ENCODE measurements around the gene OR2D2. TPM values are rescaled to one million over a fixed set of nuclear protein-coding genes. Genes with fewer than 3 reads are reported as not detected.

Gene OR2D2
- polyA plus RNA-seq, 1 donor (not counting 4 experiments of a cell fraction or from before 2014, with no cell fraction given), result 0.14 TPM

- Histone ChIP-seq H3K4me3 (ENCODE audit: control insufficient read depth in 2 of 3, extremely low read depth in 1 of 3, insufficient read depth in 2 of 3, low read depth in 1 of 3, low read length in 3 of 3) (no peak overlapping the region), H3K79me2 (ENCODE audit: control insufficient read depth, insufficient read depth, low read length) (no peaks in the 10 kb centered on the region), H3K27me3 (ENCODE audit: control insufficient read depth, extremely low read depth, insufficient read depth, low read length) (no peaks in the 10 kb centered on the region), H3K27ac (ENCODE audit: control insufficient read depth, insufficient read depth, low read length) (no peak overlapping the region), H3K4me2 (ENCODE audit: control insufficient read depth, extremely low read depth, insufficient read depth, low read depth, low read length) (no peak overlapping the region), H3K4me1 (ENCODE audit: control insufficient read depth, extremely low read depth, insufficient read depth, low read length) (no peaks in the 10 kb centered on the region), H2AFZ (ENCODE audit: control insufficient read depth, low read length) (no peak overlapping the region), H3K9me3 (ENCODE audit: control insufficient read depth, low read depth, low read length) (no peaks in the 10 kb centered on the region), H3K36me3 (ENCODE audit: control insufficient read depth in 2 of 2, extremely low read depth in 1 of 2, insufficient read depth in 2 of 2, low read length in 2 of 2) (no peaks in the 10 kb centered on the region), H4K20me1 (ENCODE audit: control insufficient read depth, extremely low read depth, insufficient read depth, low read length) (no peaks in the 10 kb centered on the region), H3K9ac (ENCODE audit: control insufficient read depth, extremely low read depth, insufficient read depth, low read length) (no peak overlapping the region), H3K9me1 (ENCODE audit: control insufficient read depth, extremely low read depth, insufficient read depth, low read length) (no peaks in the 10 kb centered on the region)
- TF ChIP-seq EZH2 (IDR thresholded peaks at IDR 0.05; ENCODE audit: low read length), result no peak
- TF ChIP-seq, protein P1, sequence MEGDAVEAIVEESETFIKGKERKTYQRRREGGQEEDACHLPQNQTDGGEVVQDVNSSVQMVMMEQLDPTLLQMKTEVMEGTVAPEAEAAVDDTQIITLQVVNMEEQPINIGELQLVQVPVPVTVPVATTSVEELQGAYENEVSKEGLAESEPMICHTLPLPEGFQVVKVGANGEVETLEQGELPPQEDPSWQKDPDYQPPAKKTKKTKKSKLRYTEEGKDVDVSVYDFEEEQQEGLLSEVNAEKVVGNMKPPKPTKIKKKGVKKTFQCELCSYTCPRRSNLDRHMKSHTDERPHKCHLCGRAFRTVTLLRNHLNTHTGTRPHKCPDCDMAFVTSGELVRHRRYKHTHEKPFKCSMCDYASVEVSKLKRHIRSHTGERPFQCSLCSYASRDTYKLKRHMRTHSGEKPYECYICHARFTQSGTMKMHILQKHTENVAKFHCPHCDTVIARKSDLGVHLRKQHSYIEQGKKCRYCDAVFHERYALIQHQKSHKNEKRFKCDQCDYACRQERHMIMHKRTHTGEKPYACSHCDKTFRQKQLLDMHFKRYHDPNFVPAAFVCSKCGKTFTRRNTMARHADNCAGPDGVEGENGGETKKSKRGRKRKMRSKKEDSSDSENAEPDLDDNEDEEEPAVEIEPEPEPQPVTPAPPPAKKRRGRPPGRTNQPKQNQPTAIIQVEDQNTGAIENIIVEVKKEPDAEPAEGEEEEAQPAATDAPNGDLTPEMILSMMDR (optimal IDR thresholded peaks at IDR 0.05 in 1 of 3, IDR thresholded peaks at IDR 0.05 in 1 of 3, conservative IDR thresholded peaks at IDR 0.05 in 1 of 3; ENCODE audit: extremely low read depth in 1 of 3, insufficient read depth in 2 of 3, low read length in 3 of 3), result no peak
- DNase-seq (ENCODE audit: low read depth, low spot score), result no peak
- no peak for FAIRE-seq
- dilution Hi-C loops (cut with MboI; ENCODE audit: extremely low pct_ligation_motif_present, low sequenced_read_pairs), result no loop called here
Observed at GRCh38 chr11:6898911-6899310, 6.6 kb upstream of the OR2D2 start.

GRCh38 chr11:6895010-6895409 lies 2.7 kb upstream of the OR2D2 start:
- H3K36me3 ChIP-seq (ENCODE audit: control insufficient read depth in 2 of 2, extremely low read depth in 1 of 2, insufficient read depth in 2 of 2, low read length in 2 of 2), result no peaks in the 10 kb centered on the region
- no peak overlapping the region for H3K9ac ChIP-seq (ENCODE audit: control insufficient read depth, extremely low read depth, insufficient read depth, low read length)
- no peak overlapping the region for H2AFZ ChIP-seq (ENCODE audit: control insufficient read depth, low read length)
- H4K20me1 ChIP-seq (ENCODE audit: control insufficient read depth, extremely low read depth, insufficient read depth, low read length), result no peaks in the 10 kb centered on the region
- no peak overlapping the region for H3K4me2 ChIP-seq (ENCODE audit: control insufficient read depth, extremely low read depth, insufficient read depth, low read depth, low read length)
- TF ChIP-seq, protein P1 (optimal IDR thresholded peaks at IDR 0.05 in 1 of 3, IDR thresholded peaks at IDR 0.05 in 1 of 3, conservative IDR thresholded peaks at IDR 0.05 in 1 of 3; ENCODE audit: extremely low read depth in 1 of 3, insufficient read depth in 2 of 3, low read length in 3 of 3), result no peak
- TF ChIP-seq EZH2 (IDR thresholded peaks at IDR 0.05; ENCODE audit: low read length), result no peak
- H3K27me3 ChIP-seq (ENCODE audit: control insufficient read depth, extremely low read depth, insufficient read depth, low read length), result no peaks in the 10 kb centered on the region
- dilution Hi-C loops (cut with MboI; ENCODE audit: extremely low pct_ligation_motif_present, low sequenced_read_pairs), result no loop called here
- no peak for FAIRE-seq
- DNase-seq (ENCODE audit: low read depth, low spot score), result no peak
- no peaks in the 10 kb centered on the region for H3K9me3 ChIP-seq (ENCODE audit: control insufficient read depth, low read depth, low read length)
- H3K4me3 ChIP-seq (ENCODE audit: control insufficient read depth in 2 of 3, extremely low read depth in 1 of 3, insufficient read depth in 2 of 3, low read depth in 1 of 3, low read length in 3 of 3), result no peak overlapping the region
- H3K9me1 ChIP-seq (ENCODE audit: control insufficient read depth, extremely low read depth, insufficient read depth, low read length), result no peaks in the 10 kb centered on the region
- no peak overlapping the region for H3K27ac ChIP-seq (ENCODE audit: control insufficient read depth, insufficient read depth, low read length)
- no peaks in the 10 kb centered on the region for H3K79me2 ChIP-seq (ENCODE audit: control insufficient read depth, insufficient read depth, low read length)
- no peaks in the 10 kb centered on the region for H3K4me1 ChIP-seq (ENCODE audit: control insufficient read depth, extremely low read depth, insufficient read depth, low read length)

Data from keratinocyte (primary cell).